ENCODE measurements around the gene TNFRSF14. TPM values are rescaled to one million over a fixed set of nuclear protein-coding genes. Genes with fewer than 3 reads are reported as not detected.

TNFRSF14 gene
- total RNA-seq, 2 experiments from 2014 or later: 191 to 194 TPM

DNA sequence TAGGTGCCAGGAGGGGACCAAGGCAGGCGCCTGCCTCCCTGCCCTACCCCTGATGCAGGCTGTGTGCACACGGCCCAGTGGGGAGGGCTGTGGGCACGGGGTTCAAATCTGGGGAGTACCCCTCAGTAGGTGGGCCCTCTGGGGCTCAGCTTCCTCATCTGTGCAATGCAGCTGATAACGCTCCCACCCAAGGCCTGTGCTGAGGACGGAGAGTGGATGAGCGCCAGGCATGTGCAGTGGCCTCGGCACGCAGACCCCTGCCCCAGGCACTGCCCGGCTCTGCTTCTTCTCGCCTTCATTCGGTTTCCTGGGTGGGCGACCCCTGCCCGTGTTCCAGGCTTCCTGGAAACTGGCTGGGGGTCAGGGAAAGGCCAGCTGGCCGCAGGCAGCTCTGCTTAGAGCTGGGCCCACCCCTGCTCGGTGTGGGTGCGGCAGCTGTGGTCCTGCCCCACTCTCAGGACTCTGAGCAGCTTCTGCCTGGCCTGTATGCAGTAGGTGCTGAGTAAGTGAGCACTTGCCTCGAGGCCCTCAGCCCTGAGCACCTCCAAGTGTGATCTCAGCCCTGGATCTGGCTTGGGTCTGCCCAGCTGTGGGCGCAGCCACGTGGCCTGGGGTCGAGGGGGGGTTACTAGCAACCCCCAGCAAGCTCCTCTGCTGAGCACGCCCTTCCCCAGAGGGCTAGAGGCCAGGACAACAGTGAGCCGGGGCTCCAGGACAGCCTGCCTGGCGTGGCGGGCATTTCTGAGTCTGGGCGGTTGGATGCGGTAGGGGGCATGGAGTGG lies 11.9 kb upstream of the TNFRSF14 start:
- peak in 2 of 14 experiments; percentile 35 to 52 for DNase-seq
- POLR2A ChIA-PET: interaction anchor here (0.8 to 2.5 kb wide), 4 partner anchors 14 to 229 kb away, joined by 3 to 11 read pairs (median 7); partner anchors contain the start of genes HES5 and PANK4
- peak overlapping the region; percentile 68 for H3K4me3 Mint-ChIP-seq

DNA sequence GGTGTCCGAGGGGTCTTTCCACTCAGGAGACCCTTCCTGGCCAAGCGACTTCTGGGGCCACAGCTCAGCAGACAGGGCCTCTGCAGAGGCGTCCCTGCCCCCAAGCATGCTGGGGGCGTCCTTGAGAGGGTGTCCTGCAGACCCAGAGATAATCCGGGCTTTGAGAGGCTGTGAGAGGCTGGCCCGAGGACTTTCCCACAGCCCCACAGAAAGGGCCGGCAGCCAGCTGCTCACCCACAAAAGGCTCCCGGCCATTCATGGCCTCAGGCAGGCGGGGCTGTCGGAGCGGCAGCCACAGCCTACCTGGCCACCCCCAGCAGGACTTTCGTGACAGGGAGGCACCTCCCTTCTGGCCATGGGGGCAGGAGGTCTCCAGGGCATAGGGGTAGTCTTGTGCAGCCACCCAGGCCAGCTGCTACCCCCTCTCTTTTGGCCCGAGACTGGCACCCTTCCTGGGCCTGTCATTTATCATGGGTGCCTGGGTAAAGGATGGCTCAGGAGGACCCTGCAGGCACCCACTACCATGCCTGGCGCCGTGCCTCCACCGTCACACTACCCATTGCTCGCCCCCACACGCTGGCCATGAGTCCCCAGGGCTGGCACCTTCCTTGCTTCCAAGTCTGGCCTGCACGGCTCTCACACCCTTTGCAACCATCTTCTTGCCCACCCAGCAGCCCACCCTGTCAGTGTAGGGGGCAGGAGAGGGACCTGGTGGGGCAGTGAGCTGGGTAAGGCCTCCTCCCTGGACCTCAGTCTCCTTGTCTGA lies 11.1 kb upstream of the TNFRSF14 start:
- ChIA-PET CTCF (interaction anchor here (1.0 to 5.3 kb wide), 5 partner anchors 15 to 40 kb away, joined by 3 to 37 read pairs (median 4); partner anchors contain the start of genes HES5 and PANK4), POLR2A (interaction anchor here (0.9 to 4.9 kb wide), 9 partner anchors 10 to 350 kb away, joined by 3 to 164 read pairs (median 11); partner anchors contain the start of genes FAAP20, HES5, PANK4 and PRXL2B)
- Mint-ChIP-seq H3K36me3 (ENCODE audit: low read depth) (peaks cover 5% of the 10 kb centered on the region), H3K4me3 (peak overlapping the region; percentile 68), H3K4me1 (ENCODE audit: low read depth) (peaks cover 38% of the 10 kb centered on the region), H3K27me3 (no peaks in the 10 kb centered on the region), H3K9me3 (no peaks in the 10 kb centered on the region), H3K27ac (peak overlapping the region; percentile 99)
- H3K4me3 ChIP-seq (ENCODE audit: low read length): no peak overlapping the region
- DNase-seq (peak in 2 of 14 experiments; percentile 39 to 56), ATAC-seq (ENCODE audit: poor library complexity) (no peak)
- peak overlapping the region; percentile 64 to 66 for H3K27ac ChIP-seq (ENCODE audit: low read depth in 1 of 2, low read length in 2 of 2)
- H3K27me3 ChIP-seq (ENCODE audit: control insufficient read depth in 1 of 2, insufficient read depth in 2 of 2, low read length in 2 of 2): peaks cover 0 to 2% of the 10 kb centered on the region in 2 experiments
- no peaks in the 10 kb centered on the region for H3K9me3 ChIP-seq (ENCODE audit: control insufficient read depth in 1 of 2, insufficient read depth in 1 of 2, low read length in 2 of 2)
- TF ChIP-seq, protein P1, sequence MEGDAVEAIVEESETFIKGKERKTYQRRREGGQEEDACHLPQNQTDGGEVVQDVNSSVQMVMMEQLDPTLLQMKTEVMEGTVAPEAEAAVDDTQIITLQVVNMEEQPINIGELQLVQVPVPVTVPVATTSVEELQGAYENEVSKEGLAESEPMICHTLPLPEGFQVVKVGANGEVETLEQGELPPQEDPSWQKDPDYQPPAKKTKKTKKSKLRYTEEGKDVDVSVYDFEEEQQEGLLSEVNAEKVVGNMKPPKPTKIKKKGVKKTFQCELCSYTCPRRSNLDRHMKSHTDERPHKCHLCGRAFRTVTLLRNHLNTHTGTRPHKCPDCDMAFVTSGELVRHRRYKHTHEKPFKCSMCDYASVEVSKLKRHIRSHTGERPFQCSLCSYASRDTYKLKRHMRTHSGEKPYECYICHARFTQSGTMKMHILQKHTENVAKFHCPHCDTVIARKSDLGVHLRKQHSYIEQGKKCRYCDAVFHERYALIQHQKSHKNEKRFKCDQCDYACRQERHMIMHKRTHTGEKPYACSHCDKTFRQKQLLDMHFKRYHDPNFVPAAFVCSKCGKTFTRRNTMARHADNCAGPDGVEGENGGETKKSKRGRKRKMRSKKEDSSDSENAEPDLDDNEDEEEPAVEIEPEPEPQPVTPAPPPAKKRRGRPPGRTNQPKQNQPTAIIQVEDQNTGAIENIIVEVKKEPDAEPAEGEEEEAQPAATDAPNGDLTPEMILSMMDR (IDR thresholded peaks at IDR 0.05): no peak
- peaks cover 72% of the 10 kb centered on the region for H3K4me1 ChIP-seq (ENCODE audit: insufficient read depth, low read length)
- H3K36me3 ChIP-seq (ENCODE audit: insufficient read depth, low read length): no peaks in the 10 kb centered on the region
- intact Hi-C loops (cut with DNase I, micrococcal nuclease): loop anchor here in 1 of 2 experiments (10.0 kb wide), 1 partner anchor 410 kb away; no protein-coding TSS in a partner anchor

More for the DNA sequence above, 11.9 kb upstream of the TNFRSF14 start:
- Histone ChIP-seq H3K36me3 (ENCODE audit: insufficient read depth, low read length) (no peaks in the 10 kb centered on the region), H3K27ac (ENCODE audit: low read depth in 1 of 2, low read length in 2 of 2) (no peak overlapping the region), H3K4me1 (ENCODE audit: insufficient read depth, low read length) (peaks cover 64% of the 10 kb centered on the region), H3K4me3 (ENCODE audit: low read length) (no peak overlapping the region), H3K9me3 (ENCODE audit: control insufficient read depth in 1 of 2, insufficient read depth in 1 of 2, low read length in 2 of 2) (no peaks in the 10 kb centered on the region), H3K27me3 (ENCODE audit: control insufficient read depth in 1 of 2, insufficient read depth in 2 of 2, low read length in 2 of 2) (peaks cover 0 to 2% of the 10 kb centered on the region in 2 experiments)
- no peaks in the 10 kb centered on the region for H3K27me3 Mint-ChIP-seq
- H3K9me3 Mint-ChIP-seq: no peaks in the 10 kb centered on the region
- ATAC-seq (ENCODE audit: poor library complexity): no peak
- peak overlapping the region; percentile 99 for H3K27ac Mint-ChIP-seq
- peaks cover 38% of the 10 kb centered on the region for H3K4me1 Mint-ChIP-seq (ENCODE audit: low read depth)
- CTCF ChIA-PET: interaction anchor here (1.0 to 5.3 kb wide), 2 partner anchors 17 to 19 kb away, joined by 3 to 37 read pairs; partner anchors contain the start of gene PANK4
- TF ChIP-seq, protein P1 (IDR thresholded peaks at IDR 0.05): no peak
- intact Hi-C loops (cut with DNase I, micrococcal nuclease): loop anchor here in 1 of 2 experiments (10.0 kb wide), 1 partner anchor 409 kb away; no protein-coding TSS in a partner anchor
- H3K36me3 Mint-ChIP-seq (ENCODE audit: low read depth): peaks cover 5% of the 10 kb centered on the region

Measured in CD4-positive, alpha-beta T cell (primary cell).